ENCODE results near the gene LYPD1.

The LYPD1 gene

DNA sequence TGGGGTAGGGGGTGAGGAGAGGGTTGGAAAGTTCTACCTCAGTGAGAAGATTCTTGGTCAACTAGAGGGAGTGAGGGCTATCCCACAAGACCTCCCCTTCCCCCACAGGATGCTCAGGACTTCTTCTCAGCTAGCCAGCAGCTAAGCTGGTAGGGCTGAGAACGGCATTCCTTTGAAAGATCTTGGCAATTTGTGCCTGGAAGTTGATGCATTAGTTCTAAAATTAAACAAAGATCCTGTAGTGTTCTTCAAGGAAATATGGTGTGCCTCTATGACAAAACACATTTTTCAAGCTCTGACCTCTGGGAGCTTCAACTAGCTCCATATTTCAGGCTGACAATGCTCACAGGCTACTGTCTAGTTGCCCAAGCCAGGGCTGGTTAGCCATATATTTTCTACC is 2.3 kb downstream of the LYPD1 start:
- no peak for DNase-seq

DNA sequence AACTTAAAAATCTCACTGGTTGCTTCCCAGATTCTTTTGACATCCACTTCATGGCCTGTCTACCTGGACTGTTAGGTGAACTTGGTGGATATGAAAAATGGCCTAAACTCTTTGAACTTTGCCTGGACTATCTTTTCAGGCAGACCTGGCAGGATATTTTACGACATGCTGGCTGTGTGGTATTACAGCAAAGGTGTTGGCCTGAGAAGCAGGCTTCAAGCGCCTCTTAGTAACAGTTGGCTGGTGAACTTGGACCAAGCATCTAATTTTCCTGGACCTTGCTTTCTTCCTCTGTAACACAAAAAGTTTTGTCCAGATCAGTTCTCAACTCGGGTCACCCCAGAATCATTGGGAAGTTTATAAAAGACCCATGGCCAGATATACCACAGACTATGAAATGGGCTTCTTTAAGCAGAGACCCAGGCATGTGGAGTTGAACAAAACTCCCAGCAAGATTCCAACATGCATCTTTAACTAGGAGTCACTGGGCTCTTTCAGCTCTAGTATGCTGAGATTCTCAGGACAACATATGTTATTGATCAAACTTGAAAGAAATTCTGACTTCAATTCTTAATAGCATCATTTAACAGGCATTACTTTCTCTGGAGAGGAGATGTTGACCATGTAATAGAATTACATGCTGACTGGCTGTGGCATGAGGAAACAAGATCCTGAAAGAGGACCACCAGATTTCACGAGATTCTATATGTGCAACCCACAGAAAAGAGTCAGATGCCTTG is 4.4 kb downstream of the LYPD1 start:
- no peak for DNase-seq

DNA sequence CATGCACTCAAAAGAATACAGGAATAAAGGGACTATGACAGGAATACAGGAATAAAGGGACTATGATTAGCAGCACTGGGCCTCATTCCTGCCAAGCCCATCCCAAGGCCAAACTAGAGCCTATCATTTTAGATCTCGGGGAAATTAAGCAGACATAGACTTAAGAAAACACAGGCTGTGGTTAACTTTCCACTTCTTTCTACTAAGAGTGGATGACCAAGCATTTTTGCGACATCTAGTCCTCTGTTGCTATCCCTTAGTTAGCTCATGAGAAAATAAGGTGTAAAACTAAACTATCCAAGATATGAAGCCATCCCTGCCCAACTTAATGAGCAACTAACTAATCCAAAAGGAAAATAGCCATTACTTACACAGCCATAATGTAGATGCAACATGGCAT is 5.9 kb downstream of the LYPD1 start:
- no peak for DNase-seq

DNA sequence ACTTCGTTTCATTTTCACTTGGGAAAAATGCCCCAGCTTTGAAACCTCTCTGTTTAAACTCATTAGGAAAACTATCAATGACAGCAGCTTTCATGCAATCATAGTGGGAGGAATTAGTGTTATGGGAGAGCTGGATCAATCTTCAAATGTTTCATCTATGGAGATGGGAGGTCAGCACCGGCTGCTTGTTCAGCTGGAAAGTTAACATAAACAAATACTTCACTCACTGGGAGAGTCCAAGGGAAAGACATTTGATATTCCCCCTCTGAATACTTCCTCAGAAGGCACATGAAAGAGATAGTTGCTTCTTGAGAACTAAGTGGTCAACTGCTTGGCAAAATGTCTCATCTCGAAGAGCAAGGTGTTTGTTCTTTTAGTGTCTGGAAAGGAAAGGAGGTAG is 7.3 kb downstream of the LYPD1 start:
- DNase-seq: no peak

DNA sequence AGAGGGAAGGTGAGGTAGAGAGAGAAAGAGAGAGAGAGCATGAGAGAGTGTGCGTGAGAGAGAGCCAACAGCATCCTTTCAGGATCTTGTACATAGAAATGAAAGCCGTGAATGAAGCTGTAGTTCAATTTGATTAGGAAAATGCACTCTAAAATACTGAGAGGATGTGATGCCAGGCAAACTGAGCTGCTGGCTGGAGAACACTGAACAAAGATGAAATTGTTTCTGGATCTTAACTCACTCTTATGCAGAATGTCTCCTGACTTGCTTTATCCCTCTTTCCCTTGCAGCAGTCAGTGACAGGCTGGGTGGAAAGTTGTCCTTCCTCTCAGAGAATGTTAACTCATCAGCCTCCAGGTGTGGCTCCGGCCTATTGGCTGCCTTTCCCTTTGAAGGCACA is 10.7 kb downstream of the LYPD1 start:
- no peak for DNase-seq

DNA sequence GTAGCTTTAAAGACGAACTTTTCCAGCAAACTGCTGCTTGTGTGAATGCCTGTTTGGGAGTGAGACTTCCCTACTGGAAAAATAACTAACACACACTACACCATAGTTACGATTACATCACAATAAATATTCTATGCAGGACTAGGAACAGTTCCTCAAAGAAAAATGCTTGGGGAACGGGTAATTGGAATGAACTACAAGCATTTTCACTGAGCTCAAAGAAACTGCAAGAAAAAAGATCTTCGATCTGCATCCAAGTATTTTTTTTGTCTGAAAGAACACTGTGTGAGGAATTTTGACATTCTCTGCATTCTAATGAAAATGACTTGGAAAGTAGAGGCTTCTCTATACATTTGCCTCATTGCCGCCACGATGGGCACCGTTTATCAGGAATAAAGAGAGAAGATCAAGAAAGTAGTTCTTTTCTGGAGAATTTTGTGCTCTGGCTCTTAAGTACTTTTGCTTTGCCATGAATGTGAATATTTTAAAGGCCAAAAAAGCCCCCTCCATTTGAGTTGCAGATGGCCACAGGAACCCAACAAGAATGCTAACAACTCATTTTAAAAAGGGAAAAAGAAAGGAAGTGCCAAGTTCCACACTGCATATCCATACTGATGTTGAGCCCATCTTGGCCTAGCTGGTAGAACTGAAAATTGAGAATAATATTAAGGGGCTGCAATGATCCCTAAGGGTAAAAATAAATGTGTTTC is 13.6 kb downstream of the LYPD1 start:
- DNase-seq: no peak

DNA sequence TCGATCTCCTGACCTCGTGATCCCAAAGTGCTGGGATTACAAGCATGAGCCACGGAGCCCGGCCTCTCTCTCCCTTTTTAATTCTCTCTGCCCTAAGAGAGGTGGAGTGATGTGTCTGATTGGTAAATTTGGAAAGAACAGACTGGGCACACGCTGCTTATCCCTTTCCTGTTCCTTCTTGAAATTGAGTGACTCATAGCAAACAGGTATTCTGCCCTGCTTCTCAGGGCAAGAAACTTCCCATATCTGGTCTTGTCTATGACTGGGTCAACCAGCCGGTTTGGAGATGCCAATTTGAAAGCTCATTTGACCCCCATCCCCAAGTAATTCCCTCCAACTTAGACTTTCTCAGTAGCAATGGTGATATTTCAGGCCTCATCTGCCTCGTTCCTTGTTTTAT is 15.0 kb downstream of the LYPD1 start:
- no peak for DNase-seq

DNA sequence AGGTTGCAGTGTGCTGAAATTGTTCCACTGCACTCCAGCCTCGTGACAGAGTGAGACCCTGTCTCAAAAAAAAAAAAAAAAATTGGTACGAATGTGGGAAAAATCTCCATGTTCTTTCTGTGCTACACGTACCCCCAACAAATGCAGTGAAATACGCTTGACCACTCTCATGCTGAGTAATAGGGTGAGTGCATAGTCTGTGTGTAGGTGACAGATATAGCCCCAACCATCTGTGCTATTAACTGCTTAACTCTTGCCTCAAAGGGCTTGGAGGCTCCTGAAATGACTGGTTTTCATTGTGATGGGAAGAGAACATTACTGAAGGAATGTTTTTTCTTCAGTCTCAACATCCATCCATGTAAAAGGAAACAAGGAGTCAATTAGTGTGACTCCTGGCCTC is 15.7 kb downstream of the LYPD1 start:
- no peak for DNase-seq

DNA sequence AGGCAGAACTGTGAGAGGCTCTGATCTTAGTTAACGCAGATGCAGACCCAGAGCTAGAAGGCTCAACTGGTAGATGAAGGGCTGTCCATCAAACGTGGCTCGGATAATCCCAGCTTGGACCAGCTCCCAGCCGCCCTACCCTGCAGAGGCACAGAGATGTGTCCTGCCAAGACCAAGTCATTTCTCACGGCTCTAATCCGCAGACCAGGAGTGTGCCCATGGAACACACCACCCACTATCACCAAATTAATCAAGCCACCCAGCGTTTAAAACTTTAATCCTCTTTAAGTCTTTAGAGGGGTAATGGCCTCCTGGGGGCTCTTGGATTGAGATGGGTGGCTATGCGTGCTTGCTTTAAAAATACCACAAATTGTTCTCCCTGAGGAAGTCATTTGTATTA is 17.5 kb downstream of the LYPD1 start:
- DNase-seq: no peak

DNA sequence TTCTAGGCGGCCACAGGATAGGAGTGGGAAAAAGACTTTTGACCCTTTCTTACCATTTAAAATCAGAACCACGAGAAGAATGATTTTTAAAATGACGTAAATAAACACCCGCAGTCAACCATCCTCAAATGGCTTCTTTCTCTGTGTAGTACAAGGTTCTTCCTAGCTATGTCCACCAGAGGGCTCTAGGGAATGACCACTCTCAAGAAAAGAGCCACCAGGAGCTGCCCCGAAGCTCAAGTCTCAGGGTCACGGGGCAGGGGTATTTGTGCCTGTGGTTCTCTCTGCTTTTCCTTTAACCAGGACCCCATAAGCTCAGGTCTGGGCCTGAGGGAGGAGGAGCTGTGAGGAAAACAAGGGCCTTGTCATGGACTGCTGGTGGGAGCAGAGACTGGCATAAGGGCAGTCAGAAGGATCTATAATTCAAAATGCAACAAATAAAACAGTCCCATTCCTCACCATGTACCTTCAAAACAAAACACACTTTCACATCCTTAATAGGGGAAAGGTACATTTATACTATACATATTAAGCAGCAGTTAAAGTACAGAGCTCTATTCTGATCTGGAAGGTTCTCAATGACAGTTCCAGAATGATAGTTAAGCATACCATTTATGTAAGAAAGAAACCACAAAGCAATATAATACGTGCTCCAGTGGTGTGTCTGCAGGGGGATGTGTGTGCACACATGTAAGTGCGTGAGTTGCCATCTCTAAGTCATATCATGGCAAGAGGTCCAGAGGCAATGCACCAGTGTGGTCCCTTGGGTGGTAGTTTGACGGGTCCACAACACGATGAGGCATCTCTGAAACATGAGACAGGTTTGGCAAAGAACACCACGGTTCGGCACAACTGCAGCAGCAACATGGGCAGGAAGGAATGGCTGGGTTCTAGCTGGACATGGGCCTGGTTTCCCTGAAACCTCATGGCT is 18.6 kb downstream of the LYPD1 start:
- DNase-seq: no peak

DNA sequence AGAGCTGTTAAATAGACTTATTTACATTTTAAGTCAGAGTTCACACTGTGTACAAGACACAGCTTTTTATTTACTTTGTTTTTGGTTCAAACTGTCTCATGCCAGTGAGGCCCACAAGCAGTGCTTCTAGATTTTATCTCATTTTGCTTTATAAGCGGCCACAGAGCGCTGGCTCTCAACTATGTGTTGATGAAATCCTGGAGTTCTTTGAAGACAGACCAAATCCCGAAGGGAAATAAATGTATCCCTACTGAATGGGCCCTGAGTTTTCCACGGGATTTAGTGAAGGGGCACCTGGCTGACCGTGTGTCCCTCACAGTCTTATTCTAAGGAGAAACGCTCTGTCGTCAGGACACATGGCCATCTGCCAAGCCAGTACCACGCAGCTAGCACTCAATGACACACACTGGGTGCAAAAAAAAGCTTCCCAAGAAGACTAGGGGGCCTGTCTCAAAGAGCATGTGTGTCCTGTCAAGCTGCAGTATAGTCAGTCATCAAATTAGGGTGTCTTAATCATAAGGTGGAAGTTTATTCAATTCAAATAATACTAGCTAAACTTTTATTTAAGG is 23.4 kb downstream of the LYPD1 start:
- DNase-seq: no peak

DNA sequence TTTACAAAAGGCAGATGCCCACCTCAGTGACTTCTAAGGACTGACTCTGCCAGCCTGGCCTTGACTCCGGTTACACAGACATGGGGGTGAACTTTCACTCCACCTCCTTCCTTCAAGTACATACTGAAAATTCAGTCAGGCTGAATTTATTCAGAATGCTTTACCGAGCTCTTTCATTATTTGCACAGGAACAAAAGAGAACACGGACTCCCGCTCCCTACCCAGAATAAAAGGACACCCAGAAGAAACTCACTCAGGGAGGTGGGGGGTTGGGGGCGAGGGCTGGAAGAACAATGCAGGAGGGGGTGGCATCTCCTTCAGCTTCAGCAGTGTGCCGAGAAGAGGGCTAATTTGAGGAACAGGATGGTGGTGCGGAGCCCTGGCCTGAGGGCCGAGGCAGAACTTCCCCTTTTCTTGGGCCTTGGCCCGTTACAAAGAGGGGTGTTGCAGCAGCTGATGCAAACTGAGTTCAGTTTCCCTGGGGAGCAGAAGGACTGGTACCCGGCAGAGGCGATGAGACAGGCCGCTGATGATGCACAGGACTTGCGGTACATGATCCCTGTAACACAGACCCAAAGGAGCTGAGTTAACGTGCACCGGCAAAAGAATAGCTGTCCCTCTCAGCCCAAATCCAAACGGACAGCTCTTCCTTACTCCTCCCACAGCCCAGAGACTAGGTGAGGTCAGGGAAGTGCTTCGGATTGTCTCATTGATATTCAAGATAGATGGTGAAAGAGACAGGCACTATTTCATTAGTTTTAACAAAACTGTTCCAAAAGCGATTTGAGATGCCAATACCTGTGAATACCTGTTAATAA is 24.1 kb downstream of the LYPD1 start:
- no peak for DNase-seq

DNA sequence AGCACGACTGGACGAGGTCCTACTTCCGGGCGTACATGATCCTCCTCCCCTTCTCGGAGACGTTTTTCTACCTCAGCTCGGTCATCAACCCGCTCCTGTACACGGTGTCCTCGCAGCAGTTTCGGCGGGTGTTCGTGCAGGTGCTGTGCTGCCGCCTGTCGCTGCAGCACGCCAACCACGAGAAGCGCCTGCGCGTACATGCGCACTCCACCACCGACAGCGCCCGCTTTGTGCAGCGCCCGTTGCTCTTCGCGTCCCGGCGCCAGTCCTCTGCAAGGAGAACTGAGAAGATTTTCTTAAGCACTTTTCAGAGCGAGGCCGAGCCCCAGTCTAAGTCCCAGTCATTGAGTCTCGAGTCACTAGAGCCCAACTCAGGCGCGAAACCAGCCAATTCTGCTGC is 24.8 kb downstream of the LYPD1 start:
- DNase-seq: no peak

DNA sequence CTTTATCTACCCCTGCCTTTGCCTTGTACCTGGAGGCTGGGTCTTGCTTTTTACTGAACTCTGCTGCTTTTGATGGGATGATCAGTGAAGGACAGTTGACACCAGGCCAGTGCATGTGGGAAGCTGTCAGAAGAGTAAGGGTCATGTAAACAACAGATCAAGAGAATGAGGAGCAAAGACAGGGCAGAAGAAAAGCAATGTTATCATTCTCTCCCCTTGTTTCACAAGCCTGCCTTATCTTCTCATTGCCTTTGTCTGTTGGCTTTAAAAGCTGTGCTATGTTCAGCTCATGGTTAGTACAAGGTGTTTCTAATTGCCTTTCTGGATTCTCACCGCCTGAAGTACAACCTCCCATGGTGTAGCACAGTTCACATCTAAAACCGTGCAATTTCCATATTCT is 27.6 kb downstream of the LYPD1 start:
- DNase-seq: no peak

DNA sequence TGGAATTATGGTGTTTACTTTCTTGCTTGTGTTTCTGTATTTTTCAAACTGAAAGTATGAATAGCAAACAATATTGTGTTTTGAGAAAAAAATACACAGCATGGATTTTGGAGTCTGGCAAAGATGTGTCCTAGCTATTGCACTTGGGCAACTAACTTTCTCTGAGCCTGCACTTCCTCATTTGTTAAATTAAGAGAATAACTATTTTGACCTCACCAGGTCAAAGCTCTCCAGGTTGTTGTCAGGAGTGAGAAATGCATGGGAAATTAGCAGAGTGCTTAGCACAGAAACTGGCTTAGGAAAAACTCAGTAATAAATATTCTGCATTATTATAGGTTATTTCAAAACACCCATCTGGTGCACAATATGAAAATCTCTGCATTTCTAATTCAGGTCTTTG is 28.2 kb downstream of the LYPD1 start:
- DNase-seq: no peak

DNA sequence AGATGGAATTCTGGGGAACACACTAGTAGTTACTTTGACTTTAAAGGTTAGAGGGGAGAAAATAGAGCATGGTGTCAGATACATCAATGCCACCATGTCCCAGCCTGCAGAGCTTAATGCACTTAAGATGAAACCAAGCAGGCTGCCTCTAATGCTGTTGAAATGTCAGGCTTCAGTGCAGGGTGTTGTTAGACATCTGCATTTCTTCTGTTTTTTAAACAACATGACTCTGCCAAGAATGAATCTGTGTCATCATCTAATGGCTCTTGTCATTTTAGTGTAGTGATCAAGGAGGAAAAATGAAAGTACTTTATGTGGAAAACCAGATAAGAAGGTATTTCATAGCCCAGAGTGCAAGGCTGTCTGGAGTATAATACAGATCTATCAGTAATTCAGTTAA is 29.9 kb downstream of the LYPD1 start:
- no peak for DNase-seq

DNA sequence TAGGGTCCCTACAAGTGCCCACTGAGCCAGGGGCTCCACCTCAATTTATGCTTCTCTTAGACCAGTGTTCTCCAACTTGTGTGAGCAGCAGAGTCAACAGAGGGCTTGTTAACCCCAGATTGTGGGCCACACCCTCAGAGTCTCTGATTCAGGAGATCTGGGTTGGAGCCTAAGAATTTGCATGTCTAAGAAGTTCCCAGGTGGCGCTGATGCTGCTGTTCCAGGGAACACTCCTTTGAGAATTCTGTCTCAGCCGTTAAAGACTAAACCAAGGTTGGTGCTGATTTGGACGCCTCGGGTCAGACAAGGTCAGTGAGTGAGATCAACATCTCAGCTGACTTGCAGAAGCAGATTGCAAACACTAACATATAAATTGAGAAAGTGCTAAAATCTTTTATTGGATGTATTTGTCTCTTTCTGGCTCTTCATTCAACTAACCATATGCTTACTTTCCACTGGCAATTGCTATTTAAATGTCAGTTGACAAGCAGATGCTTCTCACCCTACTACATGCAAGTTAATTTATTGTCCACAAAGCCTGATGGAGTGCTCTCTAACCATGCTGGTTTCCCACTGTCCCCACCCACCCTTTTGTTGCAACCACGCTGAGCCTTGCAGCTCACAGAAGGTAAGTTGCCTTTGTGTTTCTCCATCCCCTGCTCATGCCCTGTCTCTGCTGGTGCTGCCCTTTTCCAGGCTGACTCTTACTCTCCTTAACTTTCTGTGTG is 31.5 kb downstream of the LYPD1 start:
- DNase-seq: no peak

DNA sequence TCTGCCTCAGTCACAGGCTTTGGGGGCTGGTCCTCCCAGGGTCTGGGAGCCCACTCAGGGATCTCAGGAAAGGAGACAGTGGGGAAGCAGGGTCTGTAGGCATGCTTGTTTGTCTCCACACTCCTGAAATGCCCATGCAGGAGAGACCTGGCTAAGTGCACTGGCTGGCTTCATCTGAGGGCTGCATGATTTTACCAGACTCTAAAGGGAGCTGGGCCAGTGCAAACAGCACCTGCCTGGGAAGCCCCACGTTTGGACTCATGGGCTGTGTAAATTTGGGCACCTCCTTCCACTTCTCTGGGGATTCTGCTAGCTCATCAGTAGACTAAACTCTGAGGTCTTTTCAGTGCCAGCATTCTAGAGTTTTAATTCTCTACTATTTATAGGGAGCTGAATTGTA is 33.7 kb downstream of the LYPD1 start:
- no peak for DNase-seq

DNA sequence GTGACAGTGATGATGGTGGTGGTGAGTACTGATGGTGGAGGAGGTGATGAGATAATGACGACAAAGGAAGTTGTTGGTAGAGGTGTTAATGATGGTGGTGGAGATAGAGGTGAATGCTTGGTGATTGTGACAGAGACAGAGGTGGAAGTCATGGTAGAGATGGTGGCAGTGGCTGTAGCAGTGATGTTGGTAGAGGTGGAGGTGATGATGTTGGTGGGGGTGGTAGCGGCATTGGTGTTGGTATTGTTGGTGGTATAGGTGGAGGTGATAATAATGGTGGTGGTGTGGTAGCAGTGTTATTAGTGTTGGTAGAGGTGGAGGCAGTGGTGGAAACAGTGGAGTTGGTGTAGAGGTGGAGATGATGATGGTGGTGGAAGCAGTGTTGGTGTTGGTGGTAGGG is 36.4 kb downstream of the LYPD1 start:
- no peak for DNase-seq

DNA sequence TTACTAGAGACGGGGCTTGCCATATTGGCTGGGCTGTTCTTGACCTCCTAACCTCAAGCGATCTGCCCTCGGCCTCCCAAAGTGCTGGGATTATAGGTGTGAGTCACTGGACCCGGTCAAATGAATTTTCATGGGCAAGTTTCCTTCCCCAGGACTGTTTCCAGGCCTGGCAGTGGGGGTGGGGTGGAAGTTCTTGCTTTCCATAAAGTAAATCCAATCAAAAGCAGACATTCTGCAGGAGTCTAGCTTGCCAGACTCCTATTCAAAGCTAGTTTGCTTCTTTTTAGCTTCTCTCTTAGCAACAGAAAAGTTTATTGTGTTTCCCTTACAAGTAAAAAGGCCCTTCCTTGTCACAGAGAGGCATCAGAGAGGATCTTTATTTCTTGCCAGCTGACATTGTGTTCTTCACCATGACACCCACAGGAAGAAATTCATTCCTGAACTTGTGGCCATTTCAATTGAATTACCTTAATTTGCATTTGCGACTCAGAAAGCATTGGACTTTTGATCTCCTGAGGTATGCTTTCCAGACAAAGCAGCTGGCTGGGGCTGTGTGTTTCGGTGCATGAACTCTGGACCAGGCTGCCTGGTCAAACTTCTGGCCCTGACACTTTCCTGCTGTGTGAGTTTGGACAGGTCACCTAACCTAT is 37.9 kb downstream of the LYPD1 start:
- DNase-seq: no peak

DNA sequence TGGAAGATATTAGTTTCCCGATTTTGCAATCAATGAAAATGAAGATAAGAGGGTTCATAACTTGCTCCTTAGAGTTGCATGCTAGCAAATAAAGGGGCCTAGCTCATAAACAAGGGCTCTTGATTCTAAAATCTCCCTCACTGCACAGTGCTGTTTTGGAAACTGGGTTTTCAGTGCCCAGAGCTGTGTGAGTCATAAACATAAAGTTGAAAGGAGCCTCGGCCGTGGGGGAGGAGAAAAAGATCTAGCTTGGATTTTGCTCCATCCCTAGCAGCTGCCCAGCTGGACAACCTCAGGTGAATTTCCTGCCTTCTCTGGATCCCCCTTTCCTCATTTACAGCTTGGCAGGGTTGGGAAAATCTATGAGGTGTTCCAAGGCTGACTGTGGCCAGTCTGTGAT is 42.5 kb downstream of the LYPD1 start:
- no peak for DNase-seq

Data from activated naive CD4-positive, alpha-beta T cell treated with anti-CD3 and anti-CD28 coated beads, Interleukin-2, amount 50 U/mL, for 16 hours (primary cell).